GM23248 (cell line): ENCODE data around the gene RASAL3. TPM values are rescaled to one million over a fixed set of nuclear protein-coding genes. Genes with fewer than 3 reads are reported as not detected.
"Not testable (repeated sequence)": the region's sequence is repeated elsewhere in the genome, so short reads cannot be mapped to it uniquely, and the experiment has no call there.

Experiments used
- DNase-seq: peaks from one replicate; pipeline ENCODE4 v3.0.0-alpha.2; 2015
- H2AFZ ChIP-seq: fragments of 200-600 bp; sonication (generic); 2 replicates; pipeline ENCODE4 v1.6.1; 2016; ENCODE audit warnings: antibody characterized with exemption
- H3F3A ChIP-seq: fragments of 200-600 bp; sonication (generic); 2 replicates; pipeline ENCODE4 v1.6.1; 2016; ENCODE audit warnings: mild to moderate bottlenecking, antibody characterized with exemption, mixed run types; ENCODE audit not compliant: insufficient read depth
- H3K27ac ChIP-seq: fragments of 200-600 bp; sonication (generic); 2 replicates; pipeline ENCODE4 v1.5.1; 2016; ENCODE audit warnings: mild to moderate bottlenecking
- H3K27me3 ChIP-seq: fragments of 200-600 bp; sonication (generic); replicated peaks from 2 replicates; pipeline ENCODE4 v1.6.1; 2016; ENCODE audit warnings: mild to moderate bottlenecking; ENCODE audit not compliant: insufficient read depth
- H3K36me3 ChIP-seq: fragments of 200-600 bp; sonication (generic); 2 replicates; pipeline ENCODE4 v1.6.1; 2016; ENCODE audit warnings: low read depth, mild to moderate bottlenecking
- H3K4me1 ChIP-seq: fragments of 200-600 bp; sonication (generic); 2 replicates; pipeline ENCODE4 v1.6.1; 2016; ENCODE audit warnings: mild to moderate bottlenecking; ENCODE audit not compliant: insufficient read depth
- H3K4me2 ChIP-seq: fragments of 200-600 bp; sonication (generic); one replicate; pipeline ENCODE4 v1.6.1; 2016; ENCODE audit warnings: mild to moderate bottlenecking; ENCODE audit not compliant: unreplicated experiment
- H3K4me3 ChIP-seq: fragments of 200-600 bp; sonication (generic); 2 replicates; pipeline ENCODE4 v1.5.1; 2016; ENCODE audit warnings: mild to moderate bottlenecking
- H3K79me2 ChIP-seq: fragments of 200-600 bp; sonication (generic); 2 replicates; pipeline ENCODE4 v1.6.1; 2016; ENCODE audit warnings: mild to moderate bottlenecking; ENCODE audit not compliant: insufficient read depth
- H3K9ac ChIP-seq: fragments of 200-600 bp; sonication (generic); 2 replicates; pipeline ENCODE4 v1.6.1; 2016; ENCODE audit warnings: mild to moderate bottlenecking
- H3K9me2 ChIP-seq: fragments of 200-600 bp; sonication (generic); 2 replicates; pipeline ENCODE4 v1.6.1; 2016; ENCODE audit warnings: mixed run types, mild to moderate bottlenecking, moderate library complexity; ENCODE audit not compliant: insufficient read depth
- H3K9me3 ChIP-seq: fragments of 200-600 bp; sonication (generic); one replicate; pipeline ENCODE4 v1.6.1; 2017; ENCODE audit warnings: low read depth
- H4K20me1 ChIP-seq: fragments of 200-600 bp; sonication (generic); 2 replicates; pipeline ENCODE4 v1.6.0; 2016; ENCODE audit not compliant: insufficient read depth
- EZH2 ChIP-seq: fragments of 200-600 bp; sonication (generic); IDR thresholded peaks from 2 replicates; pipeline ENCODE4 v1.6.1; 2018; ENCODE audit warnings: antibody characterized with exemption, mild to moderate bottlenecking; ENCODE audit not compliant: insufficient read depth, poor library complexity, severe bottlenecking
- EZH2phosphoT487 ChIP-seq: fragments of 200-600 bp; sonication (generic); IDR thresholded peaks from 2 replicates; pipeline ENCODE4 v1.6.1; 2018; ENCODE audit warnings: antibody characterized with exemption, moderate library complexity, mild to moderate bottlenecking, low read depth; ENCODE audit not compliant: insufficient read depth
- WGBS, 2 experiments: methylation state at CpG; one replicate each; pipeline ENCODE4 v1.1.6; 2015 to 2017; ENCODE audit warnings: low lambda C conversion rate in 2 of 2, low coverage in 1 of 2; ENCODE audit errors: missing lambda C conversion rate in 2 of 2; 5-methylcytosine and 5-hydroxymethylcytosine counted together
- in situ Hi-C: fragments of 300-500 bp; cut with MboI; formaldehyde crosslinking; loops from 2 replicates; pipeline ENCODE4 v1.15.0; 2020
- polyA plus RNA-seq: library from polyadenylated mRNA; unstranded; fragments of >200 nt; fragmentation: Nextera tagmentation; extraction: Ambion mirVana; gene quantifications from 2 replicates; pipeline ENCODE4 v1.2.1, GENCODE V29; 2016
- total RNA-seq: library from RNA; depleted of rRNA; stranded (reverse); fragments of >200 nt; shearing (Covaris generic); gene quantifications from 2 replicates; pipeline ENCODE4 v1.2.3, GENCODE V29; 2014

RASAL3 gene
- total and polyA plus RNA-seq, 2 experiments from 2014 or later: not detected

- Histone ChIP-seq H3K9me2 (no peaks in the 10 kb centered on the region), H3K9ac (peak overlapping the region; percentile 94), H3K27ac (peak overlapping the region; percentile 85), H3F3A (peaks cover 21% of the 10 kb centered on the region), H3K79me2 (peaks cover 55% of the 10 kb centered on the region), H3K4me2 (peak overlapping the region; percentile 91), H3K27me3 (no peaks in the 10 kb centered on the region), H3K4me3 (peak overlapping the region; percentile 98), H4K20me1 (0 out of 2 replicates have a peak, but pooled peaks cover 3% of the 10 kb centered on the region), H3K9me3 (no peaks in the 10 kb centered on the region), H2AFZ (peak overlapping the region; percentile 64), H3K4me1 (peaks cover 20% of the 10 kb centered on the region), H3K36me3 (peaks cover 7% of the 10 kb centered on the region)
- WGBS, 2 experiments: 1% methylated on average over 16 of the region's 16 CpGs
- peak; percentile 55 for DNase-seq
- no peak for TF ChIP-seq EZH2
- no peak for TF ChIP-seq EZH2phosphoT487
- in situ Hi-C loops: no loop called here
These were observed 46.1 kb downstream of the RASAL3 start for GRCh38 chr19:15418231-15418578.

DNA sequence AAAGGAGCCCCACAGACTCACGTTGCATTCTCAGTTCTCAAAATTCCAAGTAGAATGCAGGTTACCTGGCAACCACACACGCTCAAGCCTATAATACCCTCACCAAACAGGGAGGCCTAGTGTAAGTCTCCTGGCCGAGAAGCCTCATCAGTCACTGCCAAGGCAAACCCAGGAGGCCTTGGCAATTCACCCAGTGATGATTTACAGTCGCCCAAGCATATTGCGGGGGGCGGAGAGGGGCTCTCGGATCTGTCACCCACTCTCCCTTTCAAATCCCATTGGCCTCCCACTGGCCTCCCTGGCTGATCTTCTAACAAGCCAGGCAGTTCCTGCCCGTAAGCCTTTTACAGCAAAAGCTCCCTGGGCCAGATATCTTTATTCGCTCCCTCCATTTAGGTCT is 46.6 kb downstream of the RASAL3 start:
- 6% methylated on average over 9 of the region's 9 CpGs for WGBS, 2 experiments
- 0 out of 2 replicates have a peak, but pooled peaks cover 3% of the 10 kb centered on the region for H4K20me1 ChIP-seq
- in situ Hi-C loops: no loop called here

GRCh38 chr19:15412832-15413231 is 51.5 kb downstream of the RASAL3 start:
- Histone ChIP-seq H3K9me3 (no peaks in the 10 kb centered on the region), H3K4me3 (no peak overlapping the region), H3F3A (peaks cover 3% of the 10 kb centered on the region; the same call in 1 of the 2 replicates), H3K27me3 (no peaks in the 10 kb centered on the region), H3K27ac (no peak overlapping the region), H2AFZ (no peak overlapping the region), H3K4me1 (peaks cover 21% of the 10 kb centered on the region), H3K9me2 (no peaks in the 10 kb centered on the region), H4K20me1 (peaks cover 8% of the 10 kb centered on the region; the same call in 1 of the 2 replicates), H3K79me2 (peaks cover 100% of the 10 kb centered on the region), H3K4me2 (no peak overlapping the region), H3K9ac (no peak overlapping the region), H3K36me3 (peaks cover 9% of the 10 kb centered on the region; the same call in 1 of the 2 replicates)
- DNase-seq: no peak
- WGBS, 2 experiments: 71 to 73% methylated on average over 4 of the region's 4 CpGs
- TF ChIP-seq EZH2 (no peak), EZH2phosphoT487 (no peak)
- in situ Hi-C loops: no loop called here

More for the DNA sequence above, 46.6 kb downstream of the RASAL3 start:
- Histone ChIP-seq H3K4me3 (peak overlapping the region; percentile 98), H3K4me1 (peaks cover 20% of the 10 kb centered on the region), H3K9me2 (no peaks in the 10 kb centered on the region), H3K9me3 (no peaks in the 10 kb centered on the region), H2AFZ (no peak overlapping the region), H3F3A (peaks cover 21% of the 10 kb centered on the region), H3K79me2 (peaks cover 60% of the 10 kb centered on the region), H3K27ac (peak overlapping the region; percentile 85), H3K9ac (peak overlapping the region; percentile 94), H3K27me3 (no peaks in the 10 kb centered on the region), H3K36me3 (0 out of 2 replicates have a peak, but pooled peaks cover 2% of the 10 kb centered on the region), H3K4me2 (peak overlapping the region; percentile 91)
- TF ChIP-seq EZH2 (no peak), EZH2phosphoT487 (no peak)
- peak; percentile 46 for DNase-seq

DNA sequence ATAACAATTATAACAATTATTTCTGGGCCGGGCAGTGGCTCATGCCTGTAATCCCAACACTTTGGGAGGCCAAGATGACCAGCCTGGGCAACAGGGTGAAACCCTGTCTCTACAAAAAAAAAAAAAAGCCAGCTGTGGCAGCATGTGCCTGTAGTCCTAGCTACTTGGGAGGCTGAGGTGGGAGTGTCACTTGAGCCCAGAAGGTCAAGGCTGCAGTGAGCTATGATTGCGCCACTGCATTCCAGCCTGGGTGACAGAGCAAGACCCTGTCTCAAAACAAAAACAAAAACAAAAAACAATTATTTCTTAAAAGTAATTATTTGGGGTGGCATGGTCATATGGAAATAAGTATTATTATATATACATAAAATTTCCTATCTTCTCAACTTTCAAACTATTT is 53.0 kb downstream of the RASAL3 start:
- H3K4me3 ChIP-seq, in situ Hi-C loops, H3K27me3 ChIP-seq, H3K9me3 ChIP-seq, H3K27ac ChIP-seq, H3K9me2 ChIP-seq, H3K4me2 ChIP-seq, H4K20me1 ChIP-seq, DNase-seq, H2AFZ ChIP-seq, H3F3A ChIP-seq: not testable (repeated sequence)
- H3K36me3 ChIP-seq: peaks cover 11% of the 10 kb centered on the region; the same call in 1 of the 2 replicates
- 92 to 100% methylated on average over 2 of the region's 2 CpGs for WGBS, 2 experiments
- H3K79me2 ChIP-seq: peaks cover 100% of the 10 kb centered on the region
- peak overlapping the region; percentile 2; the same call in 1 of the 2 replicates for H3K9ac ChIP-seq
- peaks cover 10% of the 10 kb centered on the region; the same call in 1 of the 2 replicates for H3K4me1 ChIP-seq

GRCh38 chr19:15404780-15405211 is 59.5 kb downstream of the RASAL3 start:
- Histone ChIP-seq H2AFZ (no peak overlapping the region), H3K9me3 (no peaks in the 10 kb centered on the region), H3K4me3 (no peak overlapping the region), H3K9me2 (no peaks in the 10 kb centered on the region), H3K4me2 (no peak overlapping the region), H3K9ac (no peak overlapping the region), H3K4me1 (no peaks in the 10 kb centered on the region), H3K36me3 (peaks cover 12% of the 10 kb centered on the region; the same call in 1 of the 2 replicates), H3K79me2 (peaks cover 97% of the 10 kb centered on the region), H3K27me3 (no peaks in the 10 kb centered on the region), H3K27ac (no peak overlapping the region), H3F3A (peaks cover 3% of the 10 kb centered on the region; the same call in 1 of the 2 replicates), H4K20me1 (peaks cover 6% of the 10 kb centered on the region; the same call in 1 of the 2 replicates)
- in situ Hi-C loops: no loop called here
- TF ChIP-seq EZH2 (no peak), EZH2phosphoT487 (no peak)
- no peak for DNase-seq
- 65 to 67% methylated on average over 3 of the region's 3 CpGs for WGBS, 2 experiments
